Forelimb muscle (tissue), 1 donor: ENCODE measurements around the gene ENTPD2. TPM values are rescaled to one million over a fixed set of nuclear protein-coding genes. Genes with fewer than 3 reads are reported as not detected.
"Not testable (repeated sequence)": the region's sequence is repeated elsewhere in the genome, so short reads cannot be mapped to it uniquely, and the experiment has no call there.

ENCODE experiments used
- DNase-seq: peaks from one replicate; pipeline ENCODE4 v3.0.0-alpha.2; 2013; ENCODE audit warnings: low read depth
- polyA plus RNA-seq: library from polyadenylated mRNA; unstranded; fragments of 120-200 nt; gene quantifications from one replicate; pipeline ENCODE4 v1.2.1, GENCODE V29; 2013; ENCODE audit not compliant: insufficient read length

The ENTPD2 gene
- polyA plus RNA-seq, 1 donor: 16.2 TPM

DNA sequence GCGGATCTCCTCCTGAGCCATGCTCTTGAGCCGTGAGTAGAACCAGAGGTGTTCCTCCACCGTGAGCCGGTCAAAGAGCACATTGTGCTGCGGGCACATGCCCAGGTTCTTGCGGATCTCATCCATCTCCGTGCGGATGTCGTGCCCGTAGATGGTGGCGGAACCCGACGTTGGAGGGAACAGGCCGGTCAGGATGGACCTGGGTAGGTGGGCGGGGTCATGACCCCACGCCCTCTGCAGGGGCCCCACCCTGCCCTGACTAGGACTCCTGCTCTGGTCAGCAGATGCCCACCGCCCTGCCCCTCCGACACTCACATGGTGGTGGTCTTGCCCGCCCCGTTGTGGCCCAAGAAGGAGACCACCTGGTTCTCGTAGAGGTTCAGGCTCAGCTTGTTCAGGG is 37.9 kb downstream of the ENTPD2 start:
- no peak for DNase-seq

DNA sequence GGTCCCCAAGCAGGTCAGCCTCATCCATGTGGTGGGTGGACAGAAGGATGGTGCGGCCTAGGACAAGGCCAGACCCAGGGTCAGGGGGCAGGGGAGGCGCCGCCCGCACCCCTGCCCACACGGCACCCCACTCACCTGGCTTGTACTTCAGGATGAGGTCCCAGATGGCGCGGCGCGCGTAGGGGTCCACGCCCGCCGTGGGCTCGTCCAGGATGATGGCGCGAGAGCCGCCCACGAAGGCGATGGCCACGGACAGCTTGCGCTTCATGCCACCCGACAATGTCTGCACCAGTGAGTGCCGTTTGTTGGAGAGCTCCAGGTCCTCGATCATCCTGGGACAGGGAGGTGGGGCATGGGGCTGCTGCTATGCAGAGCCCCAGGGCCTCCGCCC is 38.3 kb downstream of the ENTPD2 start:
- DNase-seq: no peak

DNA sequence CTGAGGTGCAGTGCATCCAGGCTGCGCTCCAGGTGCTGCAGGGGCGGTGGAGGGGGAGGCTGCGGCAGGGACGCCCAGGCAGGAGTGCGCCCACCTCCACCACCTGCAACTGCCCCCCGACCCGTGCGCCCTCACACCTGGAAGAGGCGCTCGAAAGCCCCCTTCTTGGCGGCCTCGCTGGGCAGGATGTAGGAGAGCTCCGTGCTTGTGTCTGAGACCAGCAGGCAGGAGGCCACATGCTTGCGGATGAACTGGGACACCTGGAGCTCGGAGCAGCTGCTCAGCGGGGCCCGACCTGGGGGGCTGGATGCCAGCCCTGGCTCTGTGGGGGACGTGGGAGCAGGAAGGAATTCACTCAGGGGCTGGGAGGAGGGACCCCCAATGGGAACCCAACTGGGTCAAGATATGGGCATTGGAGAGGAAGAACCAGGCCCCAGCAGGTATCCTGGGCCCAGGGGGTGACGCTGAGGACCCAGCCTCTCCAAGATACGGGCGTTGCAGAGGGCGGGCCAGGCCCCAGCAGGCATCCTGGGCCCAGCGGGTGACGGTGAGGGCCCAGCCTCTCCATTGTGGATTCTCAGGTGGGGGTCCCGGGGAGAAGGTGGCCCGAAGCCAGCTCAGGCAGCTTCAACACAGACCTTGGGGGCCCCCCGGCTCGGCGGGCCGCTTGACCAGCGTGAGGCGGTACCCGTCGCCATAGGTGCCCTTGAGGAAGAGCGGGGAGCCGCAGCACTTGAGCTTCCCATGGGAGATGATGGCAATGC is 38.9 kb downstream of the ENTPD2 start:
- DNase-seq: no peak

DNA sequence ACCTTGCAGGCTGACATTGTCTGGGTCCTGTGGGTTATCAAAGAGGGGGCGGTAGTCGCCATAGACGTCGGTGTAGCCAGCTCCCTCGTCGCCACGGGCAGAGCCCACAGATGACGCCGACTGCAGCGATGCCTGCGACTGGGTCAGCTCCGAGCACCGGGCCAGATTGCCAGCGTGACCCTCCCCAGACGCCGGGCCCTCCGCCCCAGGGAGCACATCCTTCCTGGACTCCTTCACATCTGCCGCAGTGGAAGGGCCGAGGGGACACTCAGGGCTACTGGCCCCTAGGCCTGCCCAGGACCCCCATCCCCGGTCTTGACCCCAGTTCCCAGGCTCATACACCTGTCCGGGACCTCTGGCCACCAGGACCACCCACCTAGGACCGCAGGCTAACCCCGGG is 39.7 kb downstream of the ENTPD2 start:
- DNase-seq: no peak

DNA sequence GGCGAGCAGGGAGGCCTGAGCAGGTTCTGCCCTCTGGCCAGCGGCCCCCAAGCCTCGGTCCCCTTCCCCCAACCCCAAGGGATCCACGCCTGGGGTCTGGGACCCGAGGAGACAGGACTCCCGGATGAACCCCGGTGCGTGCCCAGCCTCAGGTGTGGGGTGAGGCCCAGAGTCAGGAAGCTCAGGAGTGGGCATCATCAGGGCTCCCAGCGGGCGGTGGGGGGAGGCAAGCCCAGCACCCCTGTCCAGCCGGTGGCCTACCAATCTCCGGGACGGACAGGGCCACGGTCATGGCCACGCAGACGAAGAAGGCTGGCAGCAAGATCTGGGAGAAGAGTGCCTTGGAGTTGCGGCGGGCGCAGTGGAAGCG is 40.3 kb downstream of the ENTPD2 start:
- DNase-seq: no peak

DNA sequence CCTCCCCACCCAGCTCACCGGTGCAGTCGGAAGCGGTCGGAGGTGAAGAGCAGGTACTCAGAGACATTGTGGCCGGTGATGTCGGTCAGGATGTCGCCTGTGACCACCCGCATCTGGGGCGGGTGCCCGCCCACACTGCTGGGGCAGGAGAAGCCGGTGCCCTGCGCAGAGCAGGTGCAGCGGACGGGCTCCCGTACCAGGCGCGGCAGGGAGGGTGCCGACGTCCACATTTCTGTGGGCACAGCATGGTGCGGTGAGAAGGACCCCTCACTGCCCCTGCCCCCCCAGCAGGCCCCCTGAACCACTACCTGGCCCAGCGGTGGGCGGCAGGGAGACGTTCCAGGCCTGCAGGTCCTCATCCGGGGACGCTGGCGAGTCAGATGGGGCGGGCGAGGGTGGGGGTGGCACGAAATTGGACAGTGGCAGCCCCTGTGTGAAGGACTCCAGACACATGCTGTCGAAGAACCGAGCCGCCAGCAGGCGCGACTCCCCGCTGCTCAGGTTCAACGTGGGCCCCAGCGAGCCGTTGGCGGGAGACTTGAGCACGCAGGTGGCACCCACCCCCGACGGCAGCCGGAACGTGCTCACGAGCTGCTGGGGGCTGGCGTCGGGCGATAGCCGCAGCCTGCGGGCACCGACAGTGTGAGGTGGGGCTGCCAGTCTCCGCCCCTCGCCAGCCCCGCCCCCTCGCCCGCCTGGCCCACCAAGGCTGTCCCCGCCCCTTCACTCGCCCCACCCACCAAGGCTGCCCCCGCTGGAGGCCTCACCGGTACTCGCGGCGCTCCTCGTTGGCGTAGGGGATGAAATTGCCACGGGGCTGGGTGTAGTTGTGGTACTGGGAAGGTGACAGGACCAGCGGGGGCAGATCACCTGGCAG is 40.9 kb downstream of the ENTPD2 start:
- no peak for DNase-seq

DNA sequence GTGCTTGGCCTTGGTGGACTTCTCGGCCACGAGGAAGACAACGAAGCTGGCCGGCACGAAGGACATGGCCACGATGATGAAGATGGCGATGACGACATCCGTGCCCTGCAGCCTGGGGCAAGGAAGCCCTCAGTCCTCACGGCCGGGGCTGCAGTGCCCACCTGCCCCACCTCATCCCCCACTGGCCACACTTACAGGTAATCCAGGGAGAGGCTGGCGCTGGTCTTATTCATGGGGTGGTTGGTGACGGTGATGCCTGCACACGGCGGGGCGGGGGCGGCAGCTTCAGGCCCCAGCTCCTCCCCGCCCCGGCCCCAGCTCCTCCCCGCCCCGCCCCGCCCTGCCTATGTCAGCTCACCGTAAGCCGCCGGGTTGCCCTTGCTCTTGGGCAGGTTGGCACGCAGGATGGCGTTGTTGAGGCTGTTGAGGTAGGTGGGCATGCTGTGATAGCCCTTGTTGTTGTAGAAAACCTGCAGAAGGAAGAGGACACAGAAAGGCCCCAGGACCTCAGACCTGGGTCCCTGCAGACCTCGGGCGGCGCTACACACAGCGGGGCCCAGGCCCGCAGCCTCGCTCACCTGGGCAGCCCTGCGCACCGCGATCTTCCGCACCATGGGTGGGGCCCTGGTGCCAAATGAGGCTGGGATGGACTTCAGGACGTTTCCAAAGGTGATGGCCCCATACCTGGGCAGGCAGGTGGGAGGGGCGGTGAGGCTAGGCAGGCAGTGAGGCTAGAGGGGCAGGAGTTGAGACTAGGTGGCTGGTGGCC is 41.8 kb downstream of the ENTPD2 start:
- DNase-seq: no peak

DNA sequence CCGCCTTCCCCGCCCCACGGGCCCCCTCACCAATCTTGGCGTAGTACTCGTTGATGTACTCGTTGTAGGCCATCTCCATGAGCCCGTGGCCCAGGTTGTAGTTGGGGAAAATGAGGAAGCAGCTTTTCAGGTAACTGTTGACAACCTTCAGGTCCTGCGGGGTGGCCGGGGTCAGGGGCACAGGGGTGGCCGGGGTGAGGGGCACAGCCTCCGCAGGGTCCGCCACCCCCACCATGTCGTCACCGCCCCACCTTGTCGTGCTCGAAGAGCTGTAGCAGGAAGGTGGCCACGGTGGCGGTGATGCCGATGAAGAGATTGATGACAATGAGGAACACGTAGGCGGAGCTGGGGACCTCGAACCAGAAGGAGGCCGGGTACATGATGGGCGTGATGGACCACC is 42.7 kb downstream of the ENTPD2 start:
- DNase-seq: no peak

DNA sequence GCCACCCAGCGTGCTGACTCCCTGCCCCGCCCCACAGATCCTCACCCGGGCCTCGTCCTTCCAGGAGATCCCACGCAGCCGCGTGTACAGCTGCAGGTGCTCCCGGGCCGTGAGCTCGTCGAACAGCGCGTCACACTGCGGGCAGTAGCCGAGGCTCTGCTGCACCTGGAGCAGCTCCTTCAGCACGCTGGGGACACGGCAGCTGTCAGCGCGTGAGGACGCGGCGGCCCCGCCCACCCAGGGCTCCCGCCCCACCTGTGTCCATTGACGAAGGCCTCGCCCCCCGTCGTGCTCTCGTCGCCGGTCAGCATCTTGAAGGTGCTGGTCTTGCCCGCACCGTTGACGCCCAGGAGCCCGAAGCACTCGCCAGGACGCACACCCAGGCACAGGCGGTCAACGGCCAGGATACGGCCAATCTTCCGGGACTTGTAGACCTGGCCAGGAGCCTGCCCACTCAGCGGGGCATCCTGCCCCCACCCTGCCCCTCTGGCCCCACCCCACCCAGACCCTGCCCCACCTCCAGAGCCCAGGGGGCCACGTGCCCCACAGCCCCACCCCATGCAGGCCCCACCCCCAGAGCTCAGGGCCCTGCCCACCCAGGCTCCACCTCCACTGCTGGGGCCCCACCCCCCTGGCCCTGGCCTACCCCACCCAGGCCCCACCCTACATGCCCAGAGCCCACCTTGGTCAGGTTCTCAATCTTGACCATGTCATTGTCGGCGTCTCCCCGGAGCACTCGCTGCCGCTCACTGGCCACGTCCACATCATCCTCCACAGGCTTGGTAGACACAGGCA is 43.7 kb downstream of the ENTPD2 start:
- DNase-seq: no peak

DNA sequence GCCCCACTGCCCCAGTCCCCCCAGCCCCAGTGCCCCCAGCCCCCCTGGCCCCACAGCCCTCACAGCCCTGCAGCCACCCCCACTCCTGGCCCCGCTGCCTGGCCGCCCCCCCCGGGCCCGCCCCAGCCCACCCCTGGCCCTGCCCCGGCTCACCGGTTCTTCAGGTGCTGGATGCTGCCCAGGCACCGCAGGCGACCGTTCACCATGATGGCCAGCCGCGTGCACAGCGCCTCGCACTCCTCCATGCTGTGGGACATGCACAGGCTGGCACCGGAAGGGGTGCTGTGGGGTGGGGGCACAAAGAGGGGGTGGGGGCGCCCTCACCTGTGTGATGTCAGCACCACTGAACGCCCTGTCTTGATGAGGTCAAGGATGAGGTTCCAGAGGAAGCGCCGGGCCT is 44.6 kb downstream of the ENTPD2 start:
- no peak for DNase-seq

DNA sequence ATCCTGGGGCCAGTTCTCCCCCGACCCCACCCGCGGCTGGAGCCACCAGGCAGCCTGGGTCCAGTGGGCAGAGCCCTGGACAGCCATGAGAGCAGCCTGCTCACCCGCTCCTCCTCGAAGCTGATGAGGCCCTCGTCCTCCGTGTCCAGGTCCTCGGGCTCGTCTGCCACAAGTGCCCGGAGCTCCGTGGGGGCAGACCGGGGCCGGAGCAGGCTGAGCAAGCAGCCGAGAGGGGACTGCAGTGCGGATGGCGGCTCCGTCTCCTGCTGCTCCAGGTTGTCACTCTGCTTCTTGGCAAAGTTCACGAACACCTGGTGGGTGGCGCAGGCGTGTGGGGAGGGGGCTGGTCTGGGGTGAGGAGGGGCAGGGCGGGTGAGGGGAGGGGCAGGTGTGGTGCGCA is 45.5 kb downstream of the ENTPD2 start:
- DNase-seq: no peak

DNA sequence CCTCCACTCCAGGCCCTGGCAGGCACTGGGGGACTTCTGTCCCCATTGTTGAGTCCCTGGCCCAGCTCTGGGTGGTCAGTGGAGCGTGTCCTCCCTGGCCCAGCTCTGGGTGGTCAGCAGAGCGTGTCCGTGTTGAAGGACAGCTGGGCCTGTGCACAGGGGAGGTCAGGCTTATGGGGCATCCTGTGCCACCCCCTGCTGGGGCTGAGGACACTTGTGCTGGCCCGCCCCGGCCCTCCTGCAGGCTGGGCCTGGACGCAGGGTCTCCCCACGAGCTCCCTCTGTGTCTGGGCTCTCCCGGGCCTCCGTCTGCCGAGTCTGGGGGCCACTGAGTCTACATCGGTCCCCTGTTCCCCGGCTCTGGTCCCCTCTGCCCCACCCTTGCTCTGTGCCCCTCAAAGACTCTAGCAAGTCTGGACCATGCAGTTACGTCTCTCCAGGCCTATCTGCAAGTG is 46.0 kb downstream of the ENTPD2 start:
- no peak for DNase-seq

DNA sequence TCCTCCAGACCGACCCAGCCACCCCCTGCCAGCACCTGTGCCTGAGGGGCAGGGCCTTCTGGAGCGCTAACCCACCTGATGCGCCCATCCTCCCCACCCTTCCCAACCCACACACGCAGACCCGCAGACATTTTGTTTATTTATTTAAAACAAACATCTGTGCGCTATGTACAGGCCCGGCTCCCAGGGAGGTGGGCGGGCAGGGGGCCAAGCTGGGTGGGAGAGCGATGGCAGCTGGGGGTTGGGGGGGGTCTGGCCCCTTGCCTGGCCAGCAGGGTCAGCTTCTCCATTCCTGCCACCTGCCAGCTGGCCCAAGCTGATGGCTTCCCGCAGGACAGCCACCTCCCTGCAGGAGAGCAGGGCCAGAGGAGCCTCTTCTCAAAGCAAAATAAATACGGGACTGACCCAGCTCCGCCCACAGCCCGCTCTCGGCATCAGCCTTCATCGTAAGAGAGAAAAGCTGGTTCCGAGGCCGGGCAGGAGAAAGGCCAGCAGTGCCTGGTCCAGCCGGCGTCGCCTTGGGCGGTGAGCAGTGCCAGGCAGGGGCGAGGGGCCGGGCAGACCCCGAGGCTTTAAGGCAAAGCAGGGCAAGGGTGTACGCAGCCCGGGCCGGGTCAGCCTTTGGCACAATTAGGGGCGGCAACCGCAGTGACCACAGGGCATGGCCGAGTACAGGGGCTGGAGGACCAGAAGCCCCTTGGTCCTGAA is 46.6 kb downstream of the ENTPD2 start:
- no peak for DNase-seq

DNA sequence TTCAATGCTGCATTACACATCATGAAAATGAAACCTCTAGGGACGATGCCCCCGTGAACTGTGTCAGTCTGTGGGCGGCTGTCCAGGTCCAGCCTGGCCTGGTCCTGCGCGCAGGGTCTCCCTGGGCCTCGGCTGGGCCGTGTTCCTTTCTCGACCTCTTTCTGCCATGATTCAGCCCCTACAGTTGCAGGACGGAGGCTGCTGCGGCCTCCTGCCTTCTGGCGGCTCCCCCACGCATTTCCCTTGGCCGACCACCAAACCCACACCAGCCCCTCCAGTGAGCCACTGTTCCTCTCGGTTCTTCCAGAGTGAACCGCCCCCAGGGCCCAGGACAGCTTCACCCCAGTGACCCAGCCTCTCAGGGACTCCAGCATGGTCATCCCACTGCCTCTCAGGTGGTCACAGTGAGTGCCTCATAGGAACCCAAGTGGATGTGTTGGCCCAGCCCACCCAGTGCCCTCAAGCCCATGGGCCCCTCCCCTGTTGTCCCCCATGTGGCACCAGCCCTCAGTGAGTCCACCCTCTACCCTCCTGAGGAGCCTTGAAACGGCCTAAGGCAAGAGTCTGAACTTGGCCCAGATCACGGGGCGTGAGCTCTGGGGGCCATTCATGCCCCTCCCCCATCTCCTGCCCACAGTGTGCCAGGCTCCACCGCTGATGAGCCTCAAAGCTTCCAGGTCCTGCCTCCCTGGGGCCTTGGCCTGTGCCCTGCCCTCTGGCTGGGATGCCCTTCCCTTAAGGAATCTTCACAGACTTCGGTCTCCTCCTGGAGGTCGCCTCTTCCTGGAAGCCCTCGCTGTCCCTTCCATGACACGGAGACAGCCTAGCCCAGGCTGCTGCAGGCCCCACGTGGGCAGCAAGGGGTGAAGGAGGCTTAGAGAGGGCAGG is 47.5 kb downstream of the ENTPD2 start:
- no peak for DNase-seq

DNA sequence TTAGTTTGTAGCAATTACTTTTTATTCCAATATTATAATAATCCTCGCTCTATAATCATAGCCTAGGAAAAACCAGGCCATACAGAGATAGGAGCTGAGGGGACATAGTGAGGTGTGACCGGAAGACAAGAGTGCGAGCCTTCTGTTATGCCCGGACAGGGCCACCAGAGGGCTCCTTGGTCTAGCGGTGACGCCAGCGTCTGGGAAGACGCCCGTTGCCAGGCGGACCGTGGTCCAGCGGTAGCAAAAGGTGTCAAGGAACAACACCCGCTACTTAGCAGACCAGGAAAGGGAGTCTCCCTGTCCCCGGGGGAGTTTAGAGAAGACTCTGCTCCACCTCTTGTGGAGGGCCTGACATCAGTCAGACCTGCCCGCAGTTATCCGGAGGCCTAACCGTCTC is 49.6 kb downstream of the ENTPD2 start:
- not testable (repeated sequence) for DNase-seq

DNA sequence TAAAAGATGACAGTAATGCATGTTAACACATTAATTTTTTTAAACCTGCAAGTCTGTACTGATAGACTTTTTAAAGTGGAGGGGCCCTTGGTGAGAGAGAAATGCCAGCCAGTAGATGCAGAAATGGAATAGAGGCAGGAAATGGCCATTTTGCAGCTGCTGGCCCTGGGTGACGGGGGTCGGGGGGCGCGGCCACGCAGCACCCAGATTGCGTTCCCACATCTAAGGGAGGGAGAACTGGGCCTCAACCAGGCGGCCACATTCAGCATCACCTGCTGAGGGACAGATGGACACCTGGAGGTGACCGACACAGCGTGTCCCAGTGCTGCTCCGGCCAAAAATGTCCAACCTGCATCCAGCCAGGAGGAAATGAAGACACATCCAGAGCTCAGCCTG is 51.2 kb downstream of the ENTPD2 start:
- DNase-seq: no peak

DNA sequence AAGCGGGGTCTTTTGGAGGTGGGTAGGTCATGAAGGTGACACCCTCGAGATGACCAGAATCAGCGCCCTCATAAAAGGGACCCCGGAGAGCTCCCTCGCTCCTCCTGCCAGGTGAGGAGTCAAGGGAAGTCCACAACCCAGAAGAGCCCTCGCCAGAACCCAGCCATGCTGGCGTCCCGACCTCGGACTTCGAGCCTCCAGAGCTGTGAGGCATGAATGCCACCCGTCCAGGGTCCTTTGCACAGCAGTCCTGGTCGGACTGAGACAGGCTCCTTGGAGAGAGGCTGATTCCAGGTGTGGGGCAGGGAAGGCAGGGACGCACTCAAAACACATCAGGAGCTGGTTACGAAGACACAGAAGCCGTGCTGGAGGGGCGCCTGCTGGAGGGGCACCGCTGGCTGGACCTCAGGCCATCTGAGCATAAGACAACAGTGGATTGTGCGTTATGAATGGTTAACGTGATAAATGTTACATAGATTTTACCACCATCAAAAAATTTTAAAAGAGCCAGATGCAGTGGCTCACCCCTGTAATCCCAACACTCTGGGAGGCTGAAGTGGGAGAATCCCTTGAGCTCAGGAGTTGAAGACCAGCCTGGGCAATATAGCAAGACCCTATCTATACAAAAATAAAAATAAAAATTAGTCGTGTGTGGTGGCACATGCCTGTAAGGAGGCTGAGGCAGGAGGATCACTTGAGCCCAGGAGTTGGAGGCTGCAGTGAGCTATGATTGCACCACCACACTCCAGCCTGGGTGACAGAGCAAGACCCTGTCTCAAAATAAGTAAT is 51.8 kb downstream of the ENTPD2 start:
- no peak for DNase-seq

DNA sequence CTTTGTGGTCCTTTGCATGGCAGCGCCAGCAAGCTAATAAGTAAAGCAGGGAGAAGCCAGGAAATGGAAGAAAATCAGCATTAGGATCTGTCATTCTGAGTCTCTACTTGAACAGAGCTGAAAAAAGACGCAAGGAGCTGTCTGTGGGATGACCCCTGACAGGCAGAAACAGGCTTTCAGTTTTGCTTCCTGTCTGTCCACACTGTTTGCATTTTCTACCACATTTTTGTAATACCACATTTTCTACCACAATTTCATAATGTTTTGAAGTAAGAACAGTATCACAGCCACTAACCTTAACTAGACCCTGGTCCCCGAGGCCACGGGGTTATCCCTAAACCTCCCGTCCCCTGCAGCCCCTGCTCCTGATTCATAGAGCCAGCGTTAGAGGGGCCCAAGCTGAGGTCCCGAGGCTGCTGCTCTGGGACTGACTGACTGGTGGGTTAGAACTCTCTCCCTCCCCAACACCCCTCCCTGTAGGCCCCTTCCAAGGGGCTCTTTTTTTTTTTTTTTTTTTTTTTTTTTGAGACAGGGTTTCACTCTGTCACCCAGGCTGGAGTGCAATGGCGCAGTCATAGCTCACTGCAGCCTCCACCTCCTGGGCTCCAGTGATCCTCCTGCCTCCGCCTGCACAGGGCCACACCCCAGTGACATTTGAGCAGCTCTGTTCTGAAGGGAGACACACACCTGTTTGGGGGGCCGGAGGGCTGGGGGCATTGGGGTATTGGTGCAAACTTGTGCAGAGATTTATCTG is 53.5 kb downstream of the ENTPD2 start:
- no peak for DNase-seq
